Measurements from ENCODE around the gene PSMC1.

Gene PSMC1

GRCh38 chr14:90302529-90303303 is 46.4 kb downstream of the PSMC1 start:
- no peak for DNase-seq

GRCh38 chr14:90303473-90303872 is 47.1 kb downstream of the PSMC1 start:
- no peak for DNase-seq

DNA sequence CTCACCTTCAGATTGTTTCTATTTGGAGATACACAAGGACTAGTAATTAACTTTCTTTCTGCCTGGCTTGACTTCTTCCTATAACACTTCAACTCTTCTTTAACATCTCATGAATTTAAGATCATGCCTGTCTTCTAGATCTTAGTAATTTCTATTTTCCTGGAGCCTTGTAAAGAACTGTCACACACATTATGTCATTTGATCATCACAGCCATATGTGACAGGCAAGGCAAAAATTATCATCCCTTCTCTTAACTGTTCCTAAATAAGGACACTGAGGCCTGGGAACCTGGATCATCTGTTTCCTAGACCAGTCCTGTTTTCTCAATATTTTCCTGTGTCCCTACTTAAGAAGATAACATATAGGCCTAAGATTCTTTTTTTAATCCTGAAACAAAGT is 48.1 kb downstream of the PSMC1 start:
- DNase-seq, result no peak

- DNase-seq, result no peak
These were observed 48.8 kb downstream of the PSMC1 start for GRCh38 chr14:90305176-90305601.

DNA sequence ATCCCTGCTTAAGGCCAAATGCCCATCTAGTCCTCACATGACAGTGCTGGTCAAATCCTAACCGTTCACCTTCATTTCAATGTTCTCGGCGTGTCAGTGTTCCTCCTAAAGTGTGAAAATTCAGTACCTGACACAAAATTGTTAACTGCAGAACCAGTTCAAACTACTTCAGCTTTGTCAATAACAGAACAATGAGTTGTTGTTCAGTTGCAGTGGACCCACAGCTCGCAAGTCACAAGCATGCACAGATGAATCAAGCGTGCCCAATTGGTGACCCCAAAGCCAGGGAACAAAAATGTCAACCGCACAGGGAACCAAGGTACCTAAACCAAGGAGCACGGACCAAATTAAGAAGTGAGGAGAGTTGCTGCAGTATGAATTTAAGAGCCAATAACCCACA is 52.2 kb downstream of the PSMC1 start:
- no peak for DNase-seq

GRCh38 chr14:90317286-90317685 is 60.9 kb downstream of the PSMC1 start:
- no peak for DNase-seq

GRCh38 chr14:90318016-90318415 is 61.7 kb downstream of the PSMC1 start:
- no peak for DNase-seq

GRCh38 chr14:90319173-90319572 is 62.8 kb downstream of the PSMC1 start:
- no peak for DNase-seq

- peak; percentile 75 for DNase-seq
These were observed 63.5 kb downstream of the PSMC1 start for GRCh38 chr14:90319634-90320541.

GRCh38 chr14:90321891-90322290 is 65.5 kb downstream of the PSMC1 start:
- peak; percentile 26 for DNase-seq
